Measurements from ENCODE around the gene ERO1A. TPM values are rescaled to one million over a fixed set of nuclear protein-coding genes. Genes with fewer than 3 reads are reported as not detected.

Gene ERO1A
- total and polyA plus RNA-seq, 2 of the 4 experiments (the other 2 are of a cell fraction) = 29.7 to 44.6 TPM

- no peak overlapping the region for H2BK120ac ChIP-seq (ENCODE audit: low read depth, low read length)
- no peaks in the 10 kb centered on the region for H3K9me1 ChIP-seq (ENCODE audit: insufficient read depth, low read length)
- no peak overlapping the region for H2BK20ac ChIP-seq (ENCODE audit: low read depth, low read length)
- H3K4me2 ChIP-seq (ENCODE audit: low read depth, low read length) = no peak overlapping the region
- no peak overlapping the region for H3K4me3 ChIP-seq (ENCODE audit: insufficient read depth, low read depth, low read length)
- ATAC-seq (ENCODE audit: low read depth) (peak; percentile 78), DNase-seq (peak; percentile 34)
- TF ChIP-seq USF2 (IDR thresholded peaks at IDR 0.05; ENCODE audit: low read depth, low read length) (no peak), FOS (IDR thresholded peaks at IDR 0.05; ENCODE audit: low read depth, low read length) (no peak), MAFK (IDR thresholded peaks at IDR 0.05; ENCODE audit: low read depth, low read length) (no peak), POLR2A (IDR thresholded peaks at IDR 0.05; ENCODE audit: low read depth, low read length) (no peak), NFE2L2 (IDR thresholded peaks at IDR 0.05; ENCODE audit: low read depth, low read length) (no peak), SMC3 (IDR thresholded peaks at IDR 0.05; ENCODE audit: low read depth, low read length) (no peak)
- peaks cover 4% of the 10 kb centered on the region for H3K4me1 ChIP-seq (ENCODE audit: control insufficient read depth, insufficient read depth, low read length)
- no peak overlapping the region for H2BK15ac ChIP-seq (ENCODE audit: low read depth, low read length)
- no peak overlapping the region for H2AK9ac ChIP-seq (replicated peaks; ENCODE audit: low read depth, low read length, poor library complexity)
- ChIA-PET POLR2A (ENCODE audit: unreplicated experiment) (no interaction called here), CTCF (interaction anchor here (0.7 kb wide), 1 partner anchor 44 kb away, joined by 3 read pairs; no protein-coding TSS in a partner anchor)
- no peak overlapping the region for H4K91ac ChIP-seq (ENCODE audit: insufficient read depth, low read depth, low read length)
- H3K9ac ChIP-seq (ENCODE audit: low read depth, low read length) = no peak overlapping the region
- dilution Hi-C loops (cut with HindIII; ENCODE audit: low sequenced_read_pairs, unreplicated experiment) (no loop called here), intact Hi-C loops (cut with micrococcal nuclease) (no loop called here), in situ Hi-C loops (cut with MboI; ENCODE audit: low sequenced_read_pairs) (no loop called here)
- H2AK5ac ChIP-seq (ENCODE audit: low read depth, low read length) = no peak overlapping the region
- no peaks in the 10 kb centered on the region for H3K9me3 ChIP-seq (ENCODE audit: control insufficient read depth, insufficient read depth, low read length)
- H4K8ac ChIP-seq (ENCODE audit: low read depth in 2 of 2, low read length in 2 of 2) = no peak overlapping the region
- H2AFZ ChIP-seq (replicated peaks; ENCODE audit: low read length, poor library complexity) = no peak overlapping the region
- H3K18ac ChIP-seq (ENCODE audit: low read depth, low read length) = no peak overlapping the region
- H4K20me1 ChIP-seq (ENCODE audit: insufficient read depth, low read length) = no peaks in the 10 kb centered on the region
- no peak overlapping the region for H3K4ac ChIP-seq (ENCODE audit: low read depth, low read length)
- no peak overlapping the region for H3K23ac ChIP-seq (ENCODE audit: low read depth, low read length)
- H3K27ac ChIP-seq (ENCODE audit: insufficient read depth, low read length) = no peak overlapping the region
- H3K36me3 ChIP-seq (ENCODE audit: control insufficient read depth, insufficient read depth, low read length) = no peaks in the 10 kb centered on the region
- no peak overlapping the region for H3K56ac ChIP-seq (ENCODE audit: extremely low read depth, insufficient read depth, low read length)
- WGBS, 2 experiments (ENCODE audit: extremely low coverage in 2 of 2, insufficient read length in 1 of 2) = no CpG with 5 or more reads among the region's 1 CpG
- H2BK5ac ChIP-seq (ENCODE audit: low read depth, low read length, poor library complexity, severe bottlenecking) = no peak overlapping the region
- H3K14ac ChIP-seq (replicated peaks; ENCODE audit: low read depth, low read length) = no peak overlapping the region
- no TSS peak for BruUV-seq (replicated peaks)
- no peaks in the 10 kb centered on the region for H3K79me1 ChIP-seq (ENCODE audit: low read depth in 1 of 2, low read length in 2 of 2)
- H4K5ac ChIP-seq (ENCODE audit: low read depth, low read length) = no peak overlapping the region
- H3K27me3 ChIP-seq (ENCODE audit: control insufficient read depth, insufficient read depth, low read length) = no peaks in the 10 kb centered on the region
Observed at GRCh38 chr14:52590318-52590717, 105.0 kb downstream of the ERO1A start.

Other genes with a start within 250 kb of the ERO1A start
- gene TXNDC16, start 143.1 kb downstream of the ERO1A start, total RNA-seq (2012; rRNA removed) = 1.4 and 1.9 TPM in 2 replicates
- gene TXNDC16, start 143.1 kb downstream of the ERO1A start, polyA plus RNA-seq (2012; rRNA removed) = 1.1 and 1.4 TPM in 2 replicates
- gene GPR137C, start 142.7 kb downstream of the ERO1A start, total RNA-seq (2012; rRNA removed) = 0.72 and 1.4 TPM in 2 replicates
- 0.77 and 0.91 TPM in 2 replicates for gene GPR137C, start 142.7 kb downstream of the ERO1A start, polyA plus RNA-seq (2012; rRNA removed)
- gene PSMC6, start 11.6 kb upstream of the ERO1A start, total RNA-seq (2012; rRNA removed) = 62.9 and 139 TPM in 2 replicates
- 61.3 and 85.4 TPM in 2 replicates for gene PSMC6, start 11.6 kb upstream of the ERO1A start, polyA plus RNA-seq (2012; rRNA removed)
- 7.5 and 20.0 TPM in 2 replicates for gene STYX, start 34.6 kb upstream of the ERO1A start, total RNA-seq (2012; rRNA removed)
- gene STYX, start 34.6 kb upstream of the ERO1A start, polyA plus RNA-seq (2012; rRNA removed) = 4.7 and 5.8 TPM in 2 replicates
- gene GNPNAT1, start 96.0 kb upstream of the ERO1A start, total RNA-seq (2012; rRNA removed) = 19.4 and 43.9 TPM in 2 replicates
- gene GNPNAT1, start 96.0 kb upstream of the ERO1A start, polyA plus RNA-seq (2012; rRNA removed) = 22.6 and 30.5 TPM in 2 replicates